Right cardiac atrium (tissue), 5 donors: Measurements from ENCODE around the gene CFAP57. TPM values are rescaled to one million over a fixed set of nuclear protein-coding genes. Genes with fewer than 3 reads are reported as not detected.
A peak's percentile ranks its signal among the peaks of the same experiment; 100 is the strongest.

Experiments
- ATAC-seq, 2 donors: fragments of 200-7000 bp; cut with Tn5 transposase; one replicate each; pipeline versions ENCODE4 v1.8.0 to v1.9.1; 2020; ENCODE audit warnings: moderate library complexity in 2 of 2, mild to moderate bottlenecking in 1 of 2
- DNase-seq, 3 donors: peaks; one replicate each; pipeline ENCODE4 v3.0.0-alpha.2; 2020
- H3K27ac ChIP-seq: one replicate; pipeline ENCODE4 v1.5.1; 2013; ENCODE audit warnings: mild to moderate bottlenecking, low read length, control low read depth, moderate library complexity
- H3K27me3 ChIP-seq: one replicate; pipeline ENCODE4 v1.6.1; 2013; ENCODE audit not compliant: control insufficient read depth, insufficient read depth
- H3K4me1 ChIP-seq: one replicate; pipeline ENCODE4 v1.6.1; 2013; ENCODE audit warnings: low read length; ENCODE audit not compliant: control insufficient read depth, insufficient read depth
- H3K4me3 ChIP-seq: one replicate; pipeline ENCODE4 v1.5.1; 2013; ENCODE audit warnings: low read length, control low read depth
- H3K9me3 ChIP-seq: one replicate; pipeline ENCODE4 v1.6.1; 2013; ENCODE audit warnings: low read length; ENCODE audit not compliant: control insufficient read depth
- WGBS: extraction: QIAGEN DNeasy Blood & Tissue Kit; methylation state at CpG from one replicate; pipeline ENCODE4 v1.1.7; 2013; 5-methylcytosine and 5-hydroxymethylcytosine counted together
- intact Hi-C, 4 donors: fragments of 100-400 bp; cut with DNase I; formaldehyde crosslinking; loops; one replicate each; pipeline versions ENCODE4 v1.11.0 to v1.14.0; 2022 to 2023
- polyA plus RNA-seq: library from polyadenylated mRNA; stranded (reverse); fragments of 200-250 nt; gene quantifications from one replicate; pipeline ENCODE4 v1.2.3, GENCODE V29; 2013
- total RNA-seq, 4 donors: library from RNA; stranded (reverse); fragmentation: NEBNext Ultra II Directional; extraction: Animal tissue kit (Norgen Biotek cat#: 25700); gene quantifications; one replicate each; pipeline ENCODE4 v1.2.1, GENCODE V29; 2021
- donor health status: healthy with polysubstance abuse.
- donor health status: DM: no; HTN: yes; CAD: no.
- donor health status: DM: no; HTN: no; CAD: no.
- donor health status: DM: no; HTN: yes; CAD: no; lungs with severe emphysema.
- donor health status: DM: yes; HTN: yes; CAD: no.

The CFAP57 gene
- total and polyA plus RNA-seq, 5 donors, result 0.06 to 0.25 (median 0.11) TPM; not detected in 1

DNA sequence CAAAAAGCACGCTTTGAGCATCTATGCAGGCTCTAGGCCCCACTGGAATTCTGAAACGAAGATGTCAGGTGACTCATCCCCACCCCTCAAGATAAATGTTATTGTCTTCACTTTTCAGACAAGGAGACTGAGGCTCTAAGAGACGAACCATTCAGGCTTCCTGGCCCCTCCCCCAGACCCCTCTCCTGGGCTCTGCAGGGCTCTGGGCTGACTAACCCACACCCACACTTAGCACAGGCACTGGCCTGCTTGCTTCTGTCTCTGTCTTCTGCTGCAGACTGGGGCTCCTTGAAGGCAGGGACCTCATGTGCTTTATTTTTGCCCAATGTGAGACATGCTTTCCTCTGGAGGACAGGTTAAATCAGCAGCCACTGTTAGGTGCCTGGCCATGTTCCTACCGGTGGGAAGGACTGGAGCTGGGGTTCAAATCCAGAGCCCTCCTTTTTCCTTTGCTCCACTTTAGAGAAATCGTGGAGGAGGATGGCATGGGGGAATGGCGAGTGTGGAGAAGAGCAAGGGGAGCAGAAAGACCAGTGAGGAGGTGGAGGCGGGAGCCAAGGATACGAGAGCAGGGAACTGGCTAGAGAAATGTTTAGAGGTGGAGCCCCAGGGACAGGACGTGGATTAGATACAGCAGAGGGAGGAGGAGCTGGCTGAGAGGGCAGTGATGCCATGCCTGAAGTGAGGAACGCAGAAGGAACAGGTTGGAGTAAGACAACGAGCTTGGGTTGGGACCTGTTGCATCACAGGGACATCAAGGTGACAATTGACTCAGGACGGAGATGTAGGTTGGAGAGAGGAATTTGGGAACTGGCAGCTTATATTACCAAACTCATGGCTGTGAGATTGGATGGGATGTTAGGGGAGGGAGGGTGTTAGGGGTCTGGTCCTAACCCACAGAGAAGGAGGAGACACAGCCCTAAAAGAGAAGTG, 99.3 kb downstream of the CFAP57 start:
- Histone ChIP-seq H3K27me3 (no peaks in the 10 kb centered on the region), H3K4me1 (peaks cover 2% of the 10 kb centered on the region), H3K9me3 (no peaks in the 10 kb centered on the region), H3K27ac (no peak overlapping the region), H3K4me3 (no peak overlapping the region)
- ATAC-seq (no peak), DNase-seq (no peak)
- intact Hi-C loops, result no loop called here
- WGBS, result 66% methylated on average over 12 of the region's 12 CpGs

DNA sequence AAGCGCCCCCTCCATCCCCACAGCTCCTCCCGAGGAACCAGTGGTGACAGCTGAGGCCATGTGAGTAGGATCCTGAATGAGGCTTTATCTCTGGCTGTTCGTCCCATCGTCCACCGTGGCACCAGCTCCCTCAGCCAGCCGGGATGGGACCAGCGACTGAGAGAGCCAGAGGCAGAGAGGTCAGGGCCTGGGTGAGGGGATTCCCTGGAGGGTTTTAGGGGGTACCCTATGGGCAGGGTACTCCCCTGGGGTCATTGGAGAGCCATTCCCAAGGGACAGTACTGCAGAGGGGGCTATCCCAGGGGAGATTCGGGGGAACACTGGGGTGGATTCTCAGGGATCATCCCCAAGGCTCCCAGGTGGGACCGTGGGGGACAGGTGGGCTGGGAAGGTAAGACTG, 100.0 kb downstream of the CFAP57 start:
- 45% methylated on average over 9 of the region's 9 CpGs for WGBS
- Histone ChIP-seq H3K9me3 (no peaks in the 10 kb centered on the region), H3K4me3 (no peak overlapping the region), H3K27me3 (no peaks in the 10 kb centered on the region), H3K4me1 (peaks cover 2% of the 10 kb centered on the region), H3K27ac (no peak overlapping the region)
- DNase-seq, result peak in 1 of 3 donors; percentile 40
- no peak for ATAC-seq
- intact Hi-C loops, result no loop called here

DNA sequence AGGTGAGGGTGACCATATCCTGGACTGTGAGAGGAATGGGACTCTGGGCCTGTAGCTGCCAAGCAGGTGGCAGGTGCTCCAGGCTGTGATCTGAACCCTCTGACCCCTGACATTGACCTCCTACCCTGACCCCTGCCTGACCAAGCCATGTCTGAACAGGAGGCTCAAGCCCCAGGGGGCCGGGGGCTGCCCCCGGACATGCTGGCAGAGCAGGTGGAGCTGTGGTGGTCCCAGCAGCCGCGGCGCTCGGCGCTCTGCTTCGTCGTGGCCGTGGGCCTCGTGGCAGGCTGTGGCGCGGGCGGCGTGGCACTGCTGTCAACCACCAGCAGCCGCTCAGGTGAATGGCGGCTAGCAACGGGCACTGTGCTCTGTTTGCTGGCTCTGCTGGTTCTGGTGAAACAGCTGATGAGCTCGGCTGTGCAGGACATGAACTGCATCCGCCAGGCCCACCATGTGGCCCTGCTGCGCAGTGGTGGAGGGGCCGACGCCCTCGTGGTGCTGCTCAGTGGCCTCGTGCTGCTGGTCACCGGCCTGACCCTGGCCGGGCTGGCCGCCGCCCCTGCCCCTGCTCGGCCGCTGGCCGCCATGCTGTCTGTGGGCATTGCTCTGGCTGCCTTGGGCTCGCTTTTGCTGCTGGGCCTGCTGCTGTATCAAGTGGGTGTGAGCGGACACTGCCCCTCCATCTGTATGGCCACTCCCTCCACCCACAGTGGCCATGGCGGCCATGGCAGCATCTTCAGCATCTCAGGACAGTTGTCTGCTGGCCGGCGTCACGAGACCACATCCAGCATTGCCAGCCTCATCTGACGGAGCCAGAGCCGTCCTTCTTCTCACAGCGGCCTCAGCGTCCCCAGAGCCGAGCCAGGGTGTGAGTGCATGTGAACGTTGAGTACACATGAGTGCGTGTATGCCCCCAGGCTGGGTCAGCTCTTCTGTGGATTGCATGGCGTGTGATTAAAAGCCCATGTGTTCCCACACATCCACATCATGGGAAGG, 100.7 kb downstream of the CFAP57 start:
- no peaks in the 10 kb centered on the region for H3K27me3 ChIP-seq
- no peak overlapping the region for H3K4me3 ChIP-seq
- H3K4me1 ChIP-seq, result peaks cover 2% of the 10 kb centered on the region
- 97% methylated on average over 46 of the region's 46 CpGs for WGBS
- intact Hi-C loops, result no loop called here
- DNase-seq, result peak in 1 of 3 donors; percentile 43
- H3K27ac ChIP-seq, result no peak overlapping the region
- H3K9me3 ChIP-seq, result no peaks in the 10 kb centered on the region
- ATAC-seq, result no peak

DNA sequence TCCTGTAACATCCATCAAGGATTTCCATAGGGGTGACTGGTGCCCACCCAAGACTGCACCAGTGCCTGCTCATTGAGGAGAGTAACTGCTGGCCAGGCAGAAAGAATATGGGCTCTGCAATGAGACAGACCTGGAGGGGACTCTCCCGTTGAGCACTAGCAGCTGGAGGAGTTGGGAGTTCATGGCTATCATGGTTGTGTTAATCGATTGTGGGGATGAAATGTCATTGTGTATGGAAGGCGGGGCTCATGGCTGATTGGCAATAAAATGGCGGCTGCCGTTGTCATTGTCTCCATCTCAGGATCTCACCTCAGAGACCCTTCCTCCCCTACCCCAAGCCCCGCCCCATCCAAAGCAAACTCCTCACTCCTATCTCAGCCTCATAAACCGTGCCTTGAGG, 101.6 kb downstream of the CFAP57 start:
- 97% methylated on average over 7 of the region's 7 CpGs for WGBS
- H3K27me3 ChIP-seq, result no peaks in the 10 kb centered on the region
- DNase-seq (no peak), ATAC-seq (no peak)
- no peak overlapping the region for H3K27ac ChIP-seq
- no peak overlapping the region for H3K4me3 ChIP-seq
- intact Hi-C loops, result no loop called here
- H3K9me3 ChIP-seq, result no peaks in the 10 kb centered on the region
- H3K4me1 ChIP-seq, result peaks cover 2% of the 10 kb centered on the region

DNA sequence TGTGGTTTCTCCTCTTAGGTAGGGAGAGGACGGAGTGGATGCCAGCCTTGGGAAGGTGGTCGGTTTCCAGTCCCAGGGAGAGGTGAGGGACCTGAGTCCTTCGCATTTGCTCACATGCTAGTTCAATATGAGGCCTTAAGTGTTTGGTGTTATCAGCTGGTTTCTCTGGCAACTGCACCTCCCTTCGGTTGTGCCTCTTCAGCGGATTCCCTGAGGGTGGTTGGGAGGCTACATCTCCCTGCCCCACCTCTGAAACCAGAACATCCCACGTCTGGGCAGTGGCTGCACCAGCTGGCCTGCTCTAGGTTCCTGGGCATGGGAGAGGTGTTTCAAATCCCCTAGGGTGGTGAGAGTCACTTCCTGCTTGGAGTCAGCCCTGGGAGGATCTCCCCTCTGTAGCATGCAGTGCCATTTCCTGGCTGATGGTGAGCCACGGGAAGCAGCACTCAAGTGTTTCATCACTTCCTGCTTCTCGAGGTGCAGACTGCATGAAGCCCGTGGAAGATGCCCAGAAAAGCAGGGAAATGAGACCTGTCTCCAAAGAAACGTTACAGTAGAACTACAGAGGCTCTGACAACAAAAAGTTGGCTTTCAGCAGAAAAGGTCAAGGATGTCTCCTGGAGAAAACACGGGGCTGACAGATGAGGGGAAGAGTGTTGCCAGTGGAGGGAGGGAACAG, 102.1 kb downstream of the CFAP57 start:
- Histone ChIP-seq H3K27me3 (no peaks in the 10 kb centered on the region), H3K4me3 (no peak overlapping the region), H3K9me3 (no peaks in the 10 kb centered on the region), H3K27ac (no peak overlapping the region), H3K4me1 (peaks cover 2% of the 10 kb centered on the region)
- 43% methylated on average over 11 of the region's 11 CpGs for WGBS
- peak; percentile 11 to 78 for ATAC-seq
- intact Hi-C loops, result no loop called here
- peak in 1 of 3 donors; percentile 55 for DNase-seq

DNA sequence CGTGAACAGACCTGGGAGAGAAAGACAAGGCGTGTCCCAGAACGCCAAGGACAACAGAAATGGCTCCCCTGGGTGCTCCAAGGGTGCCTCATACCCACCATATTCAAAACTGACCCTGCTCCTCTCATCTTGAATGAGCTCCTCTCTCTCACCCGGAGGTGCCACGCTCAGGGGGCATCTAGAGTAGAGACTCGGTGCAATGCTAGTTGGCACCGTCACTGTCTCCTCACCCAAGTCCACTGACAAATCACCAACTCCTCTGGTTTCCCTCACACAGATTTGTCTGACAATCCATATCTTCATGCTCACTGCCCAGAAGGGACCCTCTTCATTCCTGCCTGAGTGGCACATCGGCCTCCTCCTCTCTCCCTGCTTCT, 102.7 kb downstream of the CFAP57 start:
- ATAC-seq (no peak), DNase-seq (no peak)
- Histone ChIP-seq H3K27me3 (no peaks in the 10 kb centered on the region), H3K27ac (no peak overlapping the region), H3K4me3 (no peak overlapping the region), H3K4me1 (peaks cover 2% of the 10 kb centered on the region), H3K9me3 (no peaks in the 10 kb centered on the region)
- intact Hi-C loops, result no loop called here
- WGBS, result 75% methylated on average over 8 of the region's 8 CpGs

DNA sequence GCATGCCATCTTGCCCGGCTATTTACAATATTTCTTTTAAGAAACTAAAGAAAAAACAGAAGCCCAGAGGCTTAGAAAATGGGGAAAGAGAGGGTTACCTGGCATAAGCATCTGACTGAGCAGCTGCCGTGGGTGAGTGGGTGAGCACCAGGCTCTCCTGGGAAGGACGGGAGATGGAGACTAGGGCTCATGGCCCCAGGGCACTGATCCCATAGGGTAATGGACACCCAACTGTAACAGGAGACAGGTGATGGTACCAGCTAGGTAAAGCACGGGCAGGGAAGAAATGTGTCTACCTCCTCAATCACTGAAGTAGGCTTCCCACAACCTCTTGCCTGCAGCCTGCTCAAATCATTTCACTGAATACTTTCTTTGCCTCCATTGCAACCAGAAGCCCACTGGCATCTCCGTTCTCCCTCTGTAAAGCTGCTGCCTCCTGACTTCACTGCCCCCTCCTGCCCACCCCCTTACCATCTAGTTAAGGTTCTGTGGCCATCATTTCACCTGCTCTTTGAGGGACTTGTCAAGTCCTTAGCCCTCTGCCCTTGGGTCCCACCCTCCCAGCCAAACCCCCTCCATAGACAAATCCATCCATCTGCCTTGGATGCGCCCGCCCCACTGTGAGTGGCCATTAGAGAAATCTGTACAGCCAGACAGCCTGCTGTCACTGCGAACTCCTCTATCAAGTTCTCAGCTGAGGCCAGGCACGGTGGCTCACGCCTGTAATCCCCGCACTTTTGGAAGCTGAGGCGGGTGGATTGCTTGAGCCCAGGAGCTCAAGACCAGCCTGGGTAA, 103.9 kb downstream of the CFAP57 start:
- DNase-seq, result peak in 1 of 3 donors; percentile 51
- no peaks in the 10 kb centered on the region for H3K9me3 ChIP-seq
- no peak overlapping the region for H3K27ac ChIP-seq
- H3K27me3 ChIP-seq, result no peaks in the 10 kb centered on the region
- no peak for ATAC-seq
- intact Hi-C loops, result no loop called here
- H3K4me3 ChIP-seq, result no peak overlapping the region
- 73% methylated on average over 12 of the region's 12 CpGs for WGBS
- peaks cover 2% of the 10 kb centered on the region for H3K4me1 ChIP-seq

DNA sequence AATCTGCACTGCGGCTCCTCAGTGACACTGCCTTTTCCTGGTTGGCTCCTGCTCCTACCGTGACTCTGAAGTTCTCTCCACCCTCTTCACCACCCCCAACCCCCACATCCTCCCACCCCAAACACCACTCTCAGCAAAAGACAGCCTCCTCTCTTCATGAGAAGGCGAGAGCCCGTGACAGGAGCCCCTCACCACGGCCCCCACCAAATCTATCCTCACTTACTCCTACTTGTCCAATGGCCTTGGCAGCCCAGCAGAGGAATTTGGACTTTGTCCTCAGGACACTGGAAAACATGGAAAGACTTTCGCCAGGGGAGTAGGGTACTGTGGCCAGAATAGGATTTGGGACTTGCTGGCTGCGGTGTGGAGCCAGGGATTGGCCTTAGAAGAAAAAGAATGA, 104.5 kb downstream of the CFAP57 start:
- H3K9me3 ChIP-seq, result no peaks in the 10 kb centered on the region
- H3K27me3 ChIP-seq, result no peaks in the 10 kb centered on the region
- intact Hi-C loops, result no loop called here
- no peak overlapping the region for H3K27ac ChIP-seq
- peak in 1 of 3 donors; percentile 68 for DNase-seq
- 55% methylated on average over 7 of the region's 7 CpGs for WGBS
- H3K4me1 ChIP-seq, result peaks cover 2% of the 10 kb centered on the region
- peak in 1 of 2 donors; percentile 43 for ATAC-seq
- H3K4me3 ChIP-seq, result no peak overlapping the region

DNA sequence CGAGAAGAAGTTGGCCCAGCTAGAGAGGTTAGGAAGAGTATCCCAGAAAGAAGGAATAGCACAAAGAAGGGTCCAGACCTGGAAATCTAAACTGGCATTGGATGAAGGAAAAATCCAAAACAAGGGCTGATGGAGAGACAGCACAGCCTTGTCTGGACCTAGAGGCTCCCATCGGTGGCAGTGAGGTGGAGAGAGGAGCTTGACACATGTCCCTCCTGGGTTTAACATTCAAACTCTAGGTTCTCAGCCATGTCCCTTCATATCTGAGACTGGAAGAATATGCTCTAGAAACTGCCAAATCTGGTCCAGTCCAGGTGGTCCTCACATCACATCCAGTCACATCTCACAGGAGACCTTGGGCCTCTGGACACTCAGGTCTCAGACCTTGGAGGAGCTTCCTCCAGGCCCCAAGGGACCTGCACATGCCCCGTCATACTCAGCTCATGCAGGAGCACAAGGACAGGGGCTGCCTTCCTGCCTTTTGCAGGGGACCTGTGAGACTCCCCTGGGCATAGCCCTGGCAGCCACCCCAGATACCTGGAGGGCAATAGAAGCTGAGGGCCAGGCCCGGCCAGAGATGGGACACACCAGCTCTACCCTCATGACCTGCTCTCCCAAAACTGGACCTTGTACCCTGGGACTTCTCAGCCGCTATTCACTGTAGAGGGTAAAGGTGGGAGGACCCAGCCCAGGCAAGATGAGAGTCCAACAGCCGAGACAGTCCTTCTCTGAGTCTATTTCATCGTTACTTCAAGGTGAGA, 105.2 kb downstream of the CFAP57 start:
- DNase-seq (no peak), ATAC-seq (no peak)
- WGBS, result 88% methylated on average over 7 of the region's 7 CpGs
- intact Hi-C loops, result no loop called here
- no peak overlapping the region for H3K4me3 ChIP-seq
- no peaks in the 10 kb centered on the region for H3K27me3 ChIP-seq
- H3K27ac ChIP-seq, result no peak overlapping the region
- H3K4me1 ChIP-seq, result peaks cover 2% of the 10 kb centered on the region
- no peaks in the 10 kb centered on the region for H3K9me3 ChIP-seq
